HUES64 (cell line): ENCODE results near the gene TECRL. TPM values are rescaled to one million over a fixed set of nuclear protein-coding genes. Genes with fewer than 3 reads are reported as not detected.

Source experiments
- H3K27ac ChIP-seq: 2 replicates; pipeline ENCODE4 v1.7.0; 2013; ENCODE audit warnings: low read depth, low read length, inconsistent platforms
- H3K27me3 ChIP-seq: 2 replicates; pipeline ENCODE4 v1.6.1; 2013; ENCODE audit warnings: mild to moderate bottlenecking, low read length; ENCODE audit not compliant: insufficient read depth
- H3K36me3 ChIP-seq: 2 replicates; pipeline ENCODE4 v1.6.1; 2013; ENCODE audit warnings: mild to moderate bottlenecking, low read length; ENCODE audit not compliant: insufficient read depth
- H3K4me1 ChIP-seq: 2 replicates; pipeline ENCODE4 v1.6.1; 2013; ENCODE audit warnings: mild to moderate bottlenecking, low read length, moderate library complexity; ENCODE audit not compliant: insufficient read depth
- H3K4me3 ChIP-seq: 2 replicates; pipeline ENCODE4 v1.5.1; 2013; ENCODE audit warnings: mild to moderate bottlenecking, low read length, moderate library complexity
- H3K9ac ChIP-seq: 2 replicates; pipeline ENCODE4 v1.6.1; 2013; ENCODE audit warnings: mild to moderate bottlenecking, low read depth, low read length
- H3K9me3 ChIP-seq: 2 replicates; pipeline ENCODE4 v1.6.1; 2013; ENCODE audit warnings: low read depth, low read length; ENCODE audit not compliant: insufficient read depth
- WGBS: fragments of 150-250, 120-280 bp; methylation state at CpG from one replicate; pipeline ENCODE4 v1.1.7; 2013; ENCODE audit warnings: missing lambda C conversion rate; 5-methylcytosine and 5-hydroxymethylcytosine counted together
- polyA plus RNA-seq, 2 experiments: library from polyadenylated mRNA; stranded (reverse); fragments of 50-300 nt; gene quantifications; one replicate each; pipeline ENCODE4 v1.2.3, GENCODE V29; 2013

TECRL gene, protein sequence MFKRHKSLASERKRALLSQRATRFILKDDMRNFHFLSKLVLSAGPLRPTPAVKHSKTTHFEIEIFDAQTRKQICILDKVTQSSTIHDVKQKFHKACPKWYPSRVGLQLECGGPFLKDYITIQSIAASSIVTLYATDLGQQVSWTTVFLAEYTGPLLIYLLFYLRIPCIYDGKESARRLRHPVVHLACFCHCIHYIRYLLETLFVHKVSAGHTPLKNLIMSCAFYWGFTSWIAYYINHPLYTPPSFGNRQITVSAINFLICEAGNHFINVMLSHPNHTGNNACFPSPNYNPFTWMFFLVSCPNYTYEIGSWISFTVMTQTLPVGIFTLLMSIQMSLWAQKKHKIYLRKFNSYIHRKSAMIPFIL
- 0.10 TPM for polyA plus RNA-seq (2013, experiment 1 of 2)
- polyA plus RNA-seq (2013, experiment 2 of 2) = 0.51 TPM

GRCh38 chr4:64409300-64409699, at the start of gene TECRL:
Gene TECRL, minus strand, starts transcription at chr4:64409450. Its CDS starts 99 bp downstream, at chr4:64409351.
- Histone ChIP-seq H3K4me3 (no peak within 1 kb of the TSS), H3K9ac (no peak within 1 kb of the TSS), H3K27me3 (no peaks in the 10 kb centered on the region), H3K4me1 (no peaks in the 10 kb centered on the region), H3K9me3 (no peaks in the 10 kb centered on the region), H3K27ac (no peak within 1 kb of the TSS), H3K36me3 (no peaks in the 10 kb centered on the region)
- 98% methylated on average over 3 of the region's 4 CpGs for WGBS

DNA sequence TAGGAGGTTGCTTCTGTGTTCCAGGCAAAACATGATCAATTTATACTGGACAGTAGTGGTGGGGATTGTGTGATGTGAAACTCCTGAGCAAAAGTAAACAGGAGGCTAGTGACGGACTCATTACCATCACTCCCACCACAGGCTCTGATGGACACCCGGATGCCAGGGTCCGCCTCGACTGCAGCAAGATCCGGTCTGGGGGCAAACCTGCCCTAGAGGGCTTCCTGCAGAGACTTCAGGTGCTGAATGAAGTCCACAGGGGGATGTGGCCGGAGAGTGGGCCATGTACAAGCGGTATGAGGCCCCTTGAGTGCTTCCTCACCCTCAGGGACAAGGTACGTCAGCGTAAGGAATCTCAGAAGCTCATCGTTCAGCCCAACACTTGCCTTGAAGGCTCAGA, 23.4 kb upstream of the TECRL start:
- no peaks in the 10 kb centered on the region for H3K36me3 ChIP-seq
- peaks cover 15% of the 10 kb centered on the region for H3K9me3 ChIP-seq
- H3K9ac ChIP-seq = no peak overlapping the region
- H3K27me3 ChIP-seq = no peaks in the 10 kb centered on the region
- 96% methylated on average over 10 of the region's 10 CpGs for WGBS
- H3K4me3 ChIP-seq = no peak overlapping the region
- no peaks in the 10 kb centered on the region for H3K4me1 ChIP-seq
- no peak overlapping the region for H3K27ac ChIP-seq

GRCh38 chr4:64430933-64431332, 21.7 kb upstream of the TECRL start:
- 93% methylated on average over 6 of the region's 6 CpGs for WGBS
- H3K4me1 ChIP-seq = no peaks in the 10 kb centered on the region
- H3K4me3 ChIP-seq = no peak overlapping the region
- H3K9me3 ChIP-seq = peaks cover 15% of the 10 kb centered on the region
- no peak overlapping the region for H3K27ac ChIP-seq
- H3K9ac ChIP-seq = no peak overlapping the region
- H3K36me3 ChIP-seq = no peaks in the 10 kb centered on the region
- no peaks in the 10 kb centered on the region for H3K27me3 ChIP-seq

- Histone ChIP-seq H3K9ac (no peak overlapping the region), H3K9me3 (no peaks in the 10 kb centered on the region), H3K4me1 (no peaks in the 10 kb centered on the region), H3K36me3 (no peaks in the 10 kb centered on the region), H3K4me3 (no peak overlapping the region), H3K27me3 (no peaks in the 10 kb centered on the region), H3K27ac (no peak overlapping the region)
- WGBS = 79% methylated on average over 1 of the region's 1 CpG
Observed at GRCh38 chr4:64417974-64418373, 8.7 kb upstream of the TECRL start.

DNA sequence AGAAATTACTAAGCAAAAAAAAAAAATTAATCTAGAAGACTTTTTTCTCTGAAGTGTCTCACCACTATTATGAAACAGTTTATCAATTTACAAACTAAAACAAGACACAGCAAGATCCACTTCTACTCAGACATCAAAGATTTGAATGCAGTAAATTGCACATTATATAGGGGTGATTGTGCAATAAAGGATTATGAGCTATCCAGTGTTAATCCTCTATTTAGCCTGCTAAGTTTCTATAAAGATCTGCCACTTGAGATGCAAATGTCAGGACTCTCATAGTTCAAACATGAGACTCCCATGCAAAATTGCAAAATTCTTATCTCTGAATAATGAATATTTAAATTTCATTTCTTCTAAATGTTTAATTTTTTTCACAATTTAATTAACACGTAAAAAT, 2.2 kb downstream of the TECRL start:
- H3K27me3 ChIP-seq = no peaks in the 10 kb centered on the region
- WGBS = no CpG with 5 or more reads among the region's 1 CpG

GRCh38 chr4:64405761-64406160, 3.5 kb downstream of the TECRL start:
- H3K27me3 ChIP-seq = no peaks in the 10 kb centered on the region
- no peak overlapping the region for H3K9ac ChIP-seq
- H3K9me3 ChIP-seq = no peaks in the 10 kb centered on the region
- no peaks in the 10 kb centered on the region for H3K4me1 ChIP-seq
- no peaks in the 10 kb centered on the region for H3K36me3 ChIP-seq
- WGBS = 88% methylated on average over 9 of the region's 11 CpGs
- no peak overlapping the region for H3K27ac ChIP-seq
- no peak overlapping the region for H3K4me3 ChIP-seq

More for the DNA sequence above, 2.2 kb downstream of the TECRL start:
- Histone ChIP-seq H3K27ac (no peak overlapping the region), H3K9ac (no peak overlapping the region), H3K4me1 (no peaks in the 10 kb centered on the region), H3K9me3 (no peaks in the 10 kb centered on the region), H3K36me3 (no peaks in the 10 kb centered on the region), H3K4me3 (no peak overlapping the region)

DNA sequence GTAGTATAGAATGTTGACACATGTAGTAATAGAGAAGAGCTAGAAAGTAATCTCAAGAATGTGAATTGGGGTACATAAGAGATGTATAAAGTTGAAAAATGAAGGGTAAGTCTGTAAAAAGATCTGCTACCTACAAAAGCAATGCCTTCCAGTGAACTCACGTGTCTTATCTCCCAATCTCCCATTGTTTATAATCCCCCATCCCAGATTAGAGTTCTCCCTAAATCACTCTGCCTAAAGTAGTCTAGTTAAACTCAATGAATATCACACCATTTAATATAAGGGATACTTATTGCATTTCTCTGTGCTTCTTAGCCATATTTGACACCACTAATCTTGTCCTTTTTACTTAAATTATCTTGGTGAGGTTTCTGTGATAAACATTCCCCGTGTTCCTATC, 6.6 kb downstream of the TECRL start:
- Histone ChIP-seq H3K4me3 (no peak overlapping the region), H3K4me1 (no peaks in the 10 kb centered on the region), H3K27me3 (no peaks in the 10 kb centered on the region), H3K9me3 (peaks cover 11% of the 10 kb centered on the region), H3K9ac (no peak overlapping the region), H3K27ac (no peak overlapping the region), H3K36me3 (no peaks in the 10 kb centered on the region)
- WGBS = 83% methylated on average over 2 of the region's 2 CpGs

- H3K4me1 ChIP-seq = no peaks in the 10 kb centered on the region
- H3K9me3 ChIP-seq = peaks cover 11% of the 10 kb centered on the region
- no peak overlapping the region for H3K4me3 ChIP-seq
- no peaks in the 10 kb centered on the region for H3K27me3 ChIP-seq
- H3K27ac ChIP-seq = no peak overlapping the region
- H3K9ac ChIP-seq = no peak overlapping the region
- no peaks in the 10 kb centered on the region for H3K36me3 ChIP-seq
- WGBS = 94% methylated on average over 5 of the region's 5 CpGs
Observed at GRCh38 chr4:64399313-64400109, 9.7 kb downstream of the TECRL start.

GRCh38 chr4:64394469-64394868, 14.8 kb downstream of the TECRL start:
- WGBS = no CpG with 5 or more reads among the region's 3 CpGs
- Histone ChIP-seq H3K27me3 (no peaks in the 10 kb centered on the region), H3K9ac (no peak overlapping the region), H3K36me3 (no peaks in the 10 kb centered on the region), H3K4me3 (no peak overlapping the region), H3K4me1 (no peaks in the 10 kb centered on the region), H3K27ac (no peak overlapping the region), H3K9me3 (peaks cover 3% of the 10 kb centered on the region; the same call in 1 of the 2 replicates)

- no peak overlapping the region for H3K9ac ChIP-seq
- WGBS = no CpG with 5 or more reads among the region's 1 CpG
Observed at GRCh38 chr4:64388252-64388651, 21.0 kb downstream of the TECRL start.

GRCh38 chr4:64385220-64385619, 24.0 kb downstream of the TECRL start:
- Histone ChIP-seq H3K9ac (no peak overlapping the region), H3K4me3 (no peak overlapping the region), H3K27ac (no peak overlapping the region), H3K9me3 (no peaks in the 10 kb centered on the region), H3K4me1 (no peaks in the 10 kb centered on the region), H3K27me3 (no peaks in the 10 kb centered on the region), H3K36me3 (no peaks in the 10 kb centered on the region)
- WGBS = 93% methylated on average over 1 of the region's 1 CpG

More at GRCh38 chr4:64388252-64388651, 21.0 kb downstream of the TECRL start:
- Histone ChIP-seq H3K4me1 (no peaks in the 10 kb centered on the region), H3K9me3 (no peaks in the 10 kb centered on the region), H3K4me3 (no peak overlapping the region), H3K27ac (no peak overlapping the region), H3K27me3 (no peaks in the 10 kb centered on the region), H3K36me3 (no peaks in the 10 kb centered on the region)
